Cardiac muscle cell (in vitro differentiated cells and primary cell): Measurements from ENCODE around the gene CTSW. TPM values are rescaled to one million over a fixed set of nuclear protein-coding genes. Genes with fewer than 3 reads are reported as not detected.

Source experiments
- DNase-seq, 2 donors: peaks; one replicate each; pipeline versions ENCODE4 v3.0.0 to v3.0.0-alpha.2; 2010 to 2017; ENCODE audit warnings: low read depth in 1 of 2, low spot score in 1 of 2
- H3K27ac ChIP-seq: fragments of 200-600 bp; sonication (generic); 2 replicates; pipeline ENCODE4 v1.5.1; 2016
- H3K27me3 ChIP-seq: fragments of 200-600 bp; sonication (generic); 2 replicates; pipeline ENCODE4 v1.6.0; 2016; ENCODE audit warnings: control low read depth
- H3K36me3 ChIP-seq: fragments of 200-600 bp; sonication (generic); 2 replicates; pipeline ENCODE4 v1.5.1; 2016; ENCODE audit warnings: control low read depth
- H3K4me1 ChIP-seq: fragments of 200-600 bp; sonication (generic); 2 replicates; pipeline ENCODE4 v1.8.1; 2017; ENCODE audit warnings: low read depth, mild to moderate bottlenecking, mixed run types
- H3K4me3 ChIP-seq: fragments of 200-600 bp; sonication (generic); 2 replicates; pipeline ENCODE4 v1.5.1; 2016; ENCODE audit warnings: mild to moderate bottlenecking
- H3K9me3 ChIP-seq: fragments of 200-600 bp; sonication (generic); 2 replicates; pipeline ENCODE4 v1.5.1; 2017; ENCODE audit warnings: low read depth, mild to moderate bottlenecking, control low read depth
- polyA plus RNA-seq: library from polyadenylated mRNA; unstranded; fragments of >200 nt; fragmentation: Nextera tagmentation; extraction: Ambion mirVana; gene quantifications from 2 replicates; pipeline ENCODE4 v1.2.1, GENCODE V29; 2016
- total RNA-seq: library from RNA; depleted of rRNA; stranded (reverse); fragments of >200 nt; gene quantifications from 2 replicates; pipeline ENCODE4 v1.2.3, GENCODE V29; 2016
- TF ChIP-seq, protein P1 (sequence below): IDR thresholded peaks from 2 replicates; pipeline ENCODE4 v1.5.1; 2012; ENCODE audit warnings: low read depth, mild to moderate bottlenecking, low read length

CTSW gene
- total and polyA plus RNA-seq, 2 experiments from 2014 or later, result 0.60 TPM; not detected in 1

DNA sequence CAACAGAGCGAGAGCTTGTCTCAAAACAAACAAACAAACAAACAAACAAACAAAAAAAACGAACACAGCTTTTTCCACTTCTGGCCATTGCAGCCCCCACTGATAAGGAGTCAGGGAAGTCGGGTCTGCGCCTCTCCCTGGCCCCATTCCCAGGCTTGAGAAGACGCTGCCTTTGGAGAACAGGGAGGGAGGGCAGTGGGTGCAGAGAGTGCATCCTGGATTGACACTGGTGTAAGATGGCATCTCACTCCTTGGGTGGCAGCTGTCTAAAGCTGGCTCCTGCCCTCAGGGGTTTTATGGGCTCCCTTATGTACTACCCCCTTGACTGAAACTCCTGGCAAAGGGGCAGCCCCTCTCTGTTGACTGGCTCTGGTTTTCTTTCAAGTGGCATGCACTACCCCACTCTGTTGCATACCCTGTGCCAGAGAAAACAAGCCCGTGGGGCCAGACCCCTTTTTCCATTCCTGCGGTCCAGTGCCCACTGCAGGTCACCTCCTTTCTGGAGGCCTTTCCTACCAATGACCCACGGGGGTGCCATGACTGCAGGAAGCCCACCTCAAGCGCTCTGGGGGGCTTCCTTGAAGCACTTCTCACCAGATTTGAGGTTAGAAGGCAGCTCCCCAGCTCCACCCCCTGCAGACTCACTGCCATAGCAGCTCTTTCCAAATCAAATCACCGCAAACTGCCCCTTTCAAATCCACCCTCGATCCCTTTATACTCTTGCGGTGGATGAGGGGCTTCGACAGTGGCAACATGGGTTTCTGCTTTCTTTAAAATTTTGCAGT lies 52.3 kb downstream of the CTSW start:
- H3K36me3 ChIP-seq, result no peaks in the 10 kb centered on the region
- no peaks in the 10 kb centered on the region for H3K27me3 ChIP-seq
- H3K9me3 ChIP-seq, result no peaks in the 10 kb centered on the region
- DNase-seq, result no peak
- TF ChIP-seq, protein P1, sequence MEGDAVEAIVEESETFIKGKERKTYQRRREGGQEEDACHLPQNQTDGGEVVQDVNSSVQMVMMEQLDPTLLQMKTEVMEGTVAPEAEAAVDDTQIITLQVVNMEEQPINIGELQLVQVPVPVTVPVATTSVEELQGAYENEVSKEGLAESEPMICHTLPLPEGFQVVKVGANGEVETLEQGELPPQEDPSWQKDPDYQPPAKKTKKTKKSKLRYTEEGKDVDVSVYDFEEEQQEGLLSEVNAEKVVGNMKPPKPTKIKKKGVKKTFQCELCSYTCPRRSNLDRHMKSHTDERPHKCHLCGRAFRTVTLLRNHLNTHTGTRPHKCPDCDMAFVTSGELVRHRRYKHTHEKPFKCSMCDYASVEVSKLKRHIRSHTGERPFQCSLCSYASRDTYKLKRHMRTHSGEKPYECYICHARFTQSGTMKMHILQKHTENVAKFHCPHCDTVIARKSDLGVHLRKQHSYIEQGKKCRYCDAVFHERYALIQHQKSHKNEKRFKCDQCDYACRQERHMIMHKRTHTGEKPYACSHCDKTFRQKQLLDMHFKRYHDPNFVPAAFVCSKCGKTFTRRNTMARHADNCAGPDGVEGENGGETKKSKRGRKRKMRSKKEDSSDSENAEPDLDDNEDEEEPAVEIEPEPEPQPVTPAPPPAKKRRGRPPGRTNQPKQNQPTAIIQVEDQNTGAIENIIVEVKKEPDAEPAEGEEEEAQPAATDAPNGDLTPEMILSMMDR, result no peak
- no peaks in the 10 kb centered on the region for H3K4me1 ChIP-seq
- H3K4me3 ChIP-seq, result no peak overlapping the region
- no peak overlapping the region for H3K27ac ChIP-seq

DNA sequence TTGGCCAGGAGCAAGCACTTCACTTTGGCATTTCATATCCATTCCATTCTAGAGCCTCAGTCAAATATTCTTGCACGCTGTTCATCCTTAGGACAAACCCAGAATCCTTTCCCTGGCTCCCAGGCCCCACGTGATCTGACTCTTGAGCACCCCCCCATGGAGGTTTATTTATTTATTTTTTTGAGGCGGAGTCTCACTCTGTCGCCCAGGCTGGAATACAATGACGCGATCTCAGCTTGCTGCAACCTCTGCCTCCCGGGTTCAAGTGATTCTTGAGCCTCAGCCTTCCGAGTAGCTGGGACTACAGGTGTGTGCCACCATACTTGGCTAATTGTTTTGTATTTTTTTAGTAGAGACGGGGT lies 52.9 kb downstream of the CTSW start:
- Histone ChIP-seq H3K27ac (no peak overlapping the region), H3K4me1 (no peaks in the 10 kb centered on the region), H3K9me3 (no peaks in the 10 kb centered on the region), H3K36me3 (no peaks in the 10 kb centered on the region), H3K4me3 (no peak overlapping the region), H3K27me3 (no peaks in the 10 kb centered on the region)
- TF ChIP-seq, protein P1, result no peak
- DNase-seq, result peak; percentile 36 to 48

Other genes starting within 250 kb of the CTSW start
- gene SIPA1, start 241.7 kb upstream of the CTSW start, total RNA-seq, result 17.3 and 25.9 TPM in 2 replicates
- 21.6 and 33.7 TPM in 2 replicates for gene SIPA1, start 241.7 kb upstream of the CTSW start, polyA plus RNA-seq
- gene RELA, start 216.9 kb upstream of the CTSW start, total RNA-seq, result 39.8 and 51.9 TPM in 2 replicates
- 46.2 and 46.5 TPM in 2 replicates for gene RELA, start 216.9 kb upstream of the CTSW start, polyA plus RNA-seq
- gene KAT5, start 167.6 kb upstream of the CTSW start, total RNA-seq, result 51.2 and 51.4 TPM in 2 replicates
- gene KAT5, start 167.6 kb upstream of the CTSW start, polyA plus RNA-seq, result 37.7 and 63.7 TPM in 2 replicates
- gene RNASEH2C, start 159.0 kb upstream of the CTSW start, total RNA-seq, result 83.7 and 108 TPM in 2 replicates
- 71.5 and 84.4 TPM in 2 replicates for gene RNASEH2C, start 159.0 kb upstream of the CTSW start, polyA plus RNA-seq
- gene AP5B1, start 98.9 kb upstream of the CTSW start, total RNA-seq, result 18.1 and 24.3 TPM in 2 replicates
- 13.6 and 18.0 TPM in 2 replicates for gene AP5B1, start 98.9 kb upstream of the CTSW start, polyA plus RNA-seq
- gene OVOL1, start 92.8 kb upstream of the CTSW start, total RNA-seq, result 0.15 and 0.60 TPM in 2 replicates
- gene OVOL1, start 92.8 kb upstream of the CTSW start, polyA plus RNA-seq, result 0.35 TPM in 1 of 2 replicates, not detected in the other
- 5.9 and 6.0 TPM in 2 replicates for gene SNX32, start 45.9 kb upstream of the CTSW start, total RNA-seq
- gene SNX32, start 45.9 kb upstream of the CTSW start, polyA plus RNA-seq, result 13.2 and 21.4 TPM in 2 replicates
- gene CFL1, start 21.7 kb upstream of the CTSW start, total RNA-seq, result 974 and 1,709 TPM in 2 replicates
- 1,641 and 2,660 TPM in 2 replicates for gene CFL1, start 21.7 kb upstream of the CTSW start, polyA plus RNA-seq
- gene MUS81, start 19.4 kb upstream of the CTSW start, total RNA-seq, result 74.3 and 88.9 TPM in 2 replicates
- 80.3 and 82.7 TPM in 2 replicates for gene MUS81, start 19.4 kb upstream of the CTSW start, polyA plus RNA-seq
- 138 and 161 TPM in 2 replicates for gene EFEMP2, start 7.0 kb upstream of the CTSW start, total RNA-seq
- 216 and 267 TPM in 2 replicates for gene EFEMP2, start 7.0 kb upstream of the CTSW start, polyA plus RNA-seq
- 140 and 220 TPM in 2 replicates for gene FIBP, start 8.6 kb downstream of the CTSW start, total RNA-seq
- 143 and 199 TPM in 2 replicates for gene FIBP, start 8.6 kb downstream of the CTSW start, polyA plus RNA-seq
- gene CCDC85B, start 10.8 kb downstream of the CTSW start, total RNA-seq, result 67.3 and 80.2 TPM in 2 replicates
- gene CCDC85B, start 10.8 kb downstream of the CTSW start, polyA plus RNA-seq, result 83.4 and 96.5 TPM in 2 replicates
- gene FOSL1, start 20.6 kb downstream of the CTSW start, total RNA-seq, result 0.21 TPM in 1 of 2 replicates, not detected in the other
- 0.60 TPM in 1 of 2 replicates, not detected in the other for gene FOSL1, start 20.6 kb downstream of the CTSW start, polyA plus RNA-seq
- gene C11orf68, start 39.2 kb downstream of the CTSW start, total RNA-seq, result 34.7 and 39.5 TPM in 2 replicates
- gene C11orf68, start 39.2 kb downstream of the CTSW start, polyA plus RNA-seq, result 73.1 and 86.5 TPM in 2 replicates
- 257 and 264 TPM in 2 replicates for gene DRAP1, start 39.6 kb downstream of the CTSW start, total RNA-seq
- gene DRAP1, start 39.6 kb downstream of the CTSW start, polyA plus RNA-seq, result 230 and 288 TPM in 2 replicates
- gene TSGA10IP, start 65.6 kb downstream of the CTSW start, total RNA-seq, result 1.0 TPM in 1 of 2 replicates, not detected in the other
- 0.25 and 1.1 TPM in 2 replicates for gene TSGA10IP, start 65.6 kb downstream of the CTSW start, polyA plus RNA-seq
- gene SART1, start 81.9 kb downstream of the CTSW start, total RNA-seq, result 55.7 and 74.7 TPM in 2 replicates
- gene SART1, start 81.9 kb downstream of the CTSW start, polyA plus RNA-seq, result 51.6 and 59.4 TPM in 2 replicates
- gene EIF1AD, start 122.3 kb downstream of the CTSW start, total RNA-seq, result 28.6 and 36.8 TPM in 2 replicates
- 24.6 and 30.8 TPM in 2 replicates for gene EIF1AD, start 122.3 kb downstream of the CTSW start, polyA plus RNA-seq
- 72.2 and 77.0 TPM in 2 replicates for gene BANF1, start 122.7 kb downstream of the CTSW start, total RNA-seq
- 441 and 496 TPM in 2 replicates for gene BANF1, start 122.7 kb downstream of the CTSW start, polyA plus RNA-seq
- gene CST6, start 132.2 kb downstream of the CTSW start, total RNA-seq, result not detected in 2 replicates
- gene CST6, start 132.2 kb downstream of the CTSW start, polyA plus RNA-seq, result not detected in 2 replicates
- not detected in 2 replicates for gene CATSPER1, start 146.6 kb downstream of the CTSW start, total RNA-seq
- gene CATSPER1, start 146.6 kb downstream of the CTSW start, polyA plus RNA-seq, result not detected in 2 replicates
- gene GAL3ST3, start 169.3 kb downstream of the CTSW start, total RNA-seq, result 25.5 and 38.6 TPM in 2 replicates
- 14.8 and 22.3 TPM in 2 replicates for gene GAL3ST3, start 169.3 kb downstream of the CTSW start, polyA plus RNA-seq
- gene SF3B2, start 172.5 kb downstream of the CTSW start, total RNA-seq, result 196 and 210 TPM in 2 replicates
- 184 and 189 TPM in 2 replicates for gene SF3B2, start 172.5 kb downstream of the CTSW start, polyA plus RNA-seq
- 62.1 and 62.6 TPM in 2 replicates for gene PACS1, start 190.4 kb downstream of the CTSW start, total RNA-seq
- 61.6 and 97.8 TPM in 2 replicates for gene PACS1, start 190.4 kb downstream of the CTSW start, polyA plus RNA-seq